ENCODE data around the gene GRIK1.

GRIK1 gene

GRCh38 chr21:29832217-29832616 is 107.6 kb downstream of the GRIK1 start:
- H3K36me3 Mint-ChIP-seq (ENCODE audit: low read depth): no peaks in the 10 kb centered on the region
- no peak overlapping the region for H3K27ac Mint-ChIP-seq
- H3K4me3 Mint-ChIP-seq: no peak overlapping the region
- intact Hi-C loops (cut with micrococcal nuclease): no loop called here
- no peaks in the 10 kb centered on the region for H3K27me3 Mint-ChIP-seq
- peaks cover 29% of the 10 kb centered on the region for H3K9me3 Mint-ChIP-seq
- H3K4me1 Mint-ChIP-seq (ENCODE audit: low read depth): no peaks in the 10 kb centered on the region

- Mint-ChIP-seq H3K4me3 (no peak overlapping the region), H3K4me1 (ENCODE audit: low read depth) (no peaks in the 10 kb centered on the region), H3K27me3 (no peaks in the 10 kb centered on the region), H3K36me3 (ENCODE audit: low read depth) (no peaks in the 10 kb centered on the region), H3K9me3 (peaks cover 29% of the 10 kb centered on the region), H3K27ac (no peak overlapping the region)
- intact Hi-C loops (cut with micrococcal nuclease): no loop called here
These were observed 110.1 kb downstream of the GRIK1 start for GRCh38 chr21:29829564-29830275.

GRCh38 chr21:29827647-29828046 is 112.1 kb downstream of the GRIK1 start:
- intact Hi-C loops (cut with micrococcal nuclease): no loop called here
- Mint-ChIP-seq H3K4me1 (ENCODE audit: low read depth) (no peaks in the 10 kb centered on the region), H3K9me3 (peaks cover 28% of the 10 kb centered on the region), H3K36me3 (ENCODE audit: low read depth) (no peaks in the 10 kb centered on the region), H3K27ac (no peak overlapping the region), H3K4me3 (no peak overlapping the region), H3K27me3 (no peaks in the 10 kb centered on the region)

GRCh38 chr21:29827236-29827635 is 112.6 kb downstream of the GRIK1 start:
- no peaks in the 10 kb centered on the region for H3K27me3 Mint-ChIP-seq
- intact Hi-C loops (cut with micrococcal nuclease): no loop called here
- H3K4me3 Mint-ChIP-seq: no peak overlapping the region
- no peaks in the 10 kb centered on the region for H3K36me3 Mint-ChIP-seq (ENCODE audit: low read depth)
- peaks cover 24% of the 10 kb centered on the region for H3K9me3 Mint-ChIP-seq
- no peaks in the 10 kb centered on the region for H3K4me1 Mint-ChIP-seq (ENCODE audit: low read depth)
- H3K27ac Mint-ChIP-seq: no peak overlapping the region

GRCh38 chr21:29826386-29826785 is 113.4 kb downstream of the GRIK1 start:
- Mint-ChIP-seq H3K36me3 (ENCODE audit: low read depth) (no peaks in the 10 kb centered on the region), H3K4me3 (no peak overlapping the region), H3K9me3 (peaks cover 15% of the 10 kb centered on the region), H3K27me3 (no peaks in the 10 kb centered on the region), H3K27ac (no peak overlapping the region), H3K4me1 (ENCODE audit: low read depth) (no peaks in the 10 kb centered on the region)
- intact Hi-C loops (cut with micrococcal nuclease): no loop called here

GRCh38 chr21:29825936-29826335 is 113.9 kb downstream of the GRIK1 start:
- intact Hi-C loops (cut with micrococcal nuclease): no loop called here
- Mint-ChIP-seq H3K4me1 (ENCODE audit: low read depth) (no peaks in the 10 kb centered on the region), H3K27ac (no peak overlapping the region)

GRCh38 chr21:29825345-29825744 is 114.5 kb downstream of the GRIK1 start:
- no peaks in the 10 kb centered on the region for H3K27me3 Mint-ChIP-seq
- H3K4me3 Mint-ChIP-seq: no peak overlapping the region
- intact Hi-C loops (cut with micrococcal nuclease): no loop called here
- no peaks in the 10 kb centered on the region for H3K4me1 Mint-ChIP-seq (ENCODE audit: low read depth)
- peaks cover 10% of the 10 kb centered on the region for H3K9me3 Mint-ChIP-seq
- H3K36me3 Mint-ChIP-seq (ENCODE audit: low read depth): no peaks in the 10 kb centered on the region
- H3K27ac Mint-ChIP-seq: no peak overlapping the region

More at GRCh38 chr21:29825936-29826335, 113.9 kb downstream of the GRIK1 start:
- Mint-ChIP-seq H3K36me3 (ENCODE audit: low read depth) (no peaks in the 10 kb centered on the region), H3K27me3 (no peaks in the 10 kb centered on the region), H3K4me3 (no peak overlapping the region), H3K9me3 (peaks cover 11% of the 10 kb centered on the region)

GRCh38 chr21:29822064-29822463 is 117.7 kb downstream of the GRIK1 start:
- intact Hi-C loops (cut with micrococcal nuclease): no loop called here
- Mint-ChIP-seq H3K9me3 (no peaks in the 10 kb centered on the region), H3K36me3 (ENCODE audit: low read depth) (no peaks in the 10 kb centered on the region), H3K27me3 (no peaks in the 10 kb centered on the region), H3K4me3 (no peak overlapping the region), H3K27ac (no peak overlapping the region), H3K4me1 (ENCODE audit: low read depth) (no peaks in the 10 kb centered on the region)

GRCh38 chr21:29821230-29821629 is 118.6 kb downstream of the GRIK1 start:
- H3K4me1 Mint-ChIP-seq (ENCODE audit: low read depth): no peaks in the 10 kb centered on the region
- no peak overlapping the region for H3K4me3 Mint-ChIP-seq
- H3K27ac Mint-ChIP-seq: no peak overlapping the region
- H3K27me3 Mint-ChIP-seq: no peaks in the 10 kb centered on the region
- intact Hi-C loops (cut with micrococcal nuclease): no loop called here
- H3K9me3 Mint-ChIP-seq: no peaks in the 10 kb centered on the region
- H3K36me3 Mint-ChIP-seq (ENCODE audit: low read depth): no peaks in the 10 kb centered on the region

- no peak overlapping the region for H3K4me3 Mint-ChIP-seq
- H3K27ac Mint-ChIP-seq: no peak overlapping the region
- intact Hi-C loops (cut with micrococcal nuclease): no loop called here
These were observed 120.0 kb downstream of the GRIK1 start for GRCh38 chr21:29819675-29820326.

GRCh38 chr21:29818383-29818921 is 121.3 kb downstream of the GRIK1 start:
- intact Hi-C loops (cut with micrococcal nuclease): no loop called here
- Mint-ChIP-seq H3K4me1 (ENCODE audit: low read depth) (peaks cover 6% of the 10 kb centered on the region), H3K4me3 (no peak overlapping the region), H3K27ac (no peak overlapping the region), H3K27me3 (no peaks in the 10 kb centered on the region), H3K9me3 (no peaks in the 10 kb centered on the region), H3K36me3 (ENCODE audit: low read depth) (no peaks in the 10 kb centered on the region)

More at GRCh38 chr21:29819675-29820326, 120.0 kb downstream of the GRIK1 start:
- no peaks in the 10 kb centered on the region for H3K9me3 Mint-ChIP-seq
- no peaks in the 10 kb centered on the region for H3K4me1 Mint-ChIP-seq (ENCODE audit: low read depth)
- H3K36me3 Mint-ChIP-seq (ENCODE audit: low read depth): no peaks in the 10 kb centered on the region
- H3K27me3 Mint-ChIP-seq: no peaks in the 10 kb centered on the region

GRCh38 chr21:29817450-29817849 is 122.3 kb downstream of the GRIK1 start:
- intact Hi-C loops (cut with micrococcal nuclease): no loop called here
- Mint-ChIP-seq H3K9me3 (no peaks in the 10 kb centered on the region), H3K4me1 (ENCODE audit: low read depth) (peaks cover 6% of the 10 kb centered on the region), H3K36me3 (ENCODE audit: low read depth) (no peaks in the 10 kb centered on the region), H3K27ac (no peak overlapping the region), H3K4me3 (no peak overlapping the region), H3K27me3 (no peaks in the 10 kb centered on the region)

GRCh38 chr21:29812947-29813346 is 126.8 kb downstream of the GRIK1 start:
- intact Hi-C loops (cut with micrococcal nuclease): no loop called here
- Mint-ChIP-seq H3K9me3 (no peaks in the 10 kb centered on the region), H3K4me1 (ENCODE audit: low read depth) (peaks cover 6% of the 10 kb centered on the region), H3K36me3 (ENCODE audit: low read depth) (no peaks in the 10 kb centered on the region), H3K27ac (no peak overlapping the region), H3K27me3 (no peaks in the 10 kb centered on the region), H3K4me3 (no peak overlapping the region)

- no peaks in the 10 kb centered on the region for H3K36me3 Mint-ChIP-seq (ENCODE audit: low read depth)
- peaks cover 6% of the 10 kb centered on the region for H3K4me1 Mint-ChIP-seq (ENCODE audit: low read depth)
- H3K27me3 Mint-ChIP-seq: no peaks in the 10 kb centered on the region
- intact Hi-C loops (cut with micrococcal nuclease): no loop called here
- H3K4me3 Mint-ChIP-seq: no peak overlapping the region
- no peak overlapping the region for H3K27ac Mint-ChIP-seq
- no peaks in the 10 kb centered on the region for H3K9me3 Mint-ChIP-seq
These were observed 128.9 kb downstream of the GRIK1 start for GRCh38 chr21:29810871-29811270.

All from dendritic cell treated with granulocyte-macrophage colony-stimulating factor and Interleukin-4, amounts not matched to agents 40 ng/mL and 50 ng/mL, for 4 days (primary cell).